Measurements from ENCODE around the gene CPEB3. TPM values are rescaled to one million over a fixed set of nuclear protein-coding genes. Genes with fewer than 3 reads are reported as not detected.
"Not testable (repeated sequence)": the region's sequence is repeated elsewhere in the genome, so short reads cannot be mapped to it uniquely, and the experiment has no call there.

The CPEB3 gene
- total RNA-seq, 4 donors from 2014 or later, result 9.9 to 15.2 (median 11.4) TPM

- Histone ChIP-seq H3K4me3 (no peak overlapping the region), H3K4me1 (peaks cover 0 to 16% (median 0%) of the 10 kb centered on the region in 4 donors)
These were observed 167.9 kb downstream of the CPEB3 start for GRCh38 chr10:92122941-92123450.

DNA sequence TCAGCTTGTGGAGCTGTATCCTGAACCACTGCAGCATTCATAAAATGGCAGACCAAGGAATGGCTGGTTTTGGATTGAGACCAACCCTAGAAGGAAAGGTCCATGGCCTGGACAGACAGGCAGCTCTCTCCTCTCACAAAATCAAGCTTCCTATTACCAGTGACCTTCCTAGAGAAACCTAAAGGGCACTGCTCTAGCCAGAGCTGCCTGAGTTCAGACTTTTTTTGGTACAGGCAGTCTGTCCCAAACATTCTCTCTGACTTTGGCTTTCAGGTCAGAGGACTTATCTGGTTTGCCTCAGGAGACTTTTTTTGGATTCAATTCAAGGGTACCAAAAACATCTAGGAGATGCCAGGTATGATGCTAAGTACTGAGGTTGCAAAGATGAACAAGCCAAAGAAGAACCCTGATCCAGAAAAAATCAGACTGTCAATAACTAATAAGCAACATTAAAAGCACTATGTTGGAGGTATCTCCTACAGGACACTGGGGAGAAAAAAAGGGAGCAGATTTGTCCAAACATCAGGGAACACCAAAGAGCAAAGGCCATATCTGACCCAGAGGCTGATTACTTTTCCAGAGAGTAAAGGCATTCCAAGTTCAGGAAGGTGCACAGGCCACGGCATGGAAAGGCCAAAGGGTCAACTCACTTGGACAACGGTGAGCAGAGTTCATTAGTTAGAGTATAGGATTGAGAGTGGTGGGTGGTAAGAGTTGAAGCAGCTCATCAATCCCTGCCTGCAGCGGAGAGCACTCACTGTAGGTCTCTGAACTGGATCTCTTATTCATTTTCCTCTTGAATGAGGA lies 169.0 kb downstream of the CPEB3 start:
- peaks cover 0 to 16% (median 0%) of the 10 kb centered on the region in 4 donors for H3K4me1 ChIP-seq

More at GRCh38 chr10:92122941-92123450, 167.9 kb downstream of the CPEB3 start:
- Histone ChIP-seq H3K27ac (no peak overlapping the region), H3K9me3 (no peaks in the 10 kb centered on the region), H3K36me3 (no peaks in the 10 kb centered on the region), H3K27me3 (no peaks in the 10 kb centered on the region)
- no peak for TF ChIP-seq POLR2A (IDR thresholded peaks at IDR 0.05)
- no peak for TF ChIP-seq CTCF (IDR thresholded peaks at IDR 0.05)
- no peak for DNase-seq

DNA sequence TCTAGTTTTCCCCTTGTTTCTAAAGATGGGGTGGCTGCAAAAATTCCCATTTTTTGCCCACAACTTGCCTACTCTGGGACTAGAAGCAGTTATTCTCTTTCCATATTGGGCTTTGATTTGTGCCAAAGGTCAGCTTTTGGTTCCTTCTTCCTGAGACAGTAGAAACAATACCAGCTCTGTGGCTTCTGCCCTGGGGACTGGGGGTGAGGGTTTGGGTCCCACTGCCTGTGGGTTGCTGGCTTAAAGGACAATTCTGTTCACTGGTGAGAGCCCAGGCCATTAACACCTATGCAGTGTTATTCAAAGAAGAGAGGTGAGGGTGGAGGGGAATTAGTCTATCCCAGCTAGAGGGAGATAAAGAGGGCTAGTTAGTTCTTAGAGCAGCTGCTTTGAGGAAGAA lies 171.5 kb downstream of the CPEB3 start:
- no peak overlapping the region for H3K4me3 ChIP-seq
- no peak for DNase-seq
- H3K27me3 ChIP-seq, result no peaks in the 10 kb centered on the region
- H3K36me3 ChIP-seq, result no peaks in the 10 kb centered on the region
- no peaks in the 10 kb centered on the region for H3K9me3 ChIP-seq
- H3K27ac ChIP-seq, result no peak overlapping the region
- H3K4me1 ChIP-seq, result peaks cover 0 to 3% (median 0%) of the 10 kb centered on the region in 4 donors
- TF ChIP-seq CTCF (IDR thresholded peaks at IDR 0.05) (no peak), POLR2A (IDR thresholded peaks at IDR 0.05) (no peak)

More for the DNA sequence above, 169.0 kb downstream of the CPEB3 start:
- Histone ChIP-seq H3K27ac (no peak overlapping the region), H3K36me3 (no peaks in the 10 kb centered on the region), H3K9me3 (no peaks in the 10 kb centered on the region), H3K27me3 (no peaks in the 10 kb centered on the region), H3K4me3 (no peak overlapping the region)
- no peak for DNase-seq
- TF ChIP-seq POLR2A (IDR thresholded peaks at IDR 0.05), result no peak
- no peak for TF ChIP-seq CTCF (IDR thresholded peaks at IDR 0.05)

- DNase-seq, H3K27me3 ChIP-seq, H3K27ac ChIP-seq, H3K4me3 ChIP-seq, H3K4me1 ChIP-seq, H3K9me3 ChIP-seq, H3K36me3 ChIP-seq: not testable (repeated sequence)
These were observed 176.0 kb downstream of the CPEB3 start for GRCh38 chr10:92114917-92115316.

GRCh38 chr10:92113911-92114600 lies 176.8 kb downstream of the CPEB3 start:
- Histone ChIP-seq H3K4me1 (no peaks in the 10 kb centered on the region), H3K27me3 (no peaks in the 10 kb centered on the region), H3K36me3 (peaks cover 0 to 7% (median 0%) of the 10 kb centered on the region in 3 donors), H3K27ac (no peak overlapping the region), H3K9me3 (no peaks in the 10 kb centered on the region), H3K4me3 (no peak overlapping the region)
- DNase-seq, result no peak
- TF ChIP-seq CTCF (IDR thresholded peaks at IDR 0.05) (no peak), POLR2A (IDR thresholded peaks at IDR 0.05) (no peak)

- H3K9me3 ChIP-seq, result no peaks in the 10 kb centered on the region
- no peak overlapping the region for H3K27ac ChIP-seq
- no peaks in the 10 kb centered on the region for H3K27me3 ChIP-seq
- no peak for DNase-seq
- TF ChIP-seq CTCF (IDR thresholded peaks at IDR 0.05) (no peak), POLR2A (IDR thresholded peaks at IDR 0.05) (no peak)
- no peak overlapping the region for H3K4me3 ChIP-seq
- H3K4me1 ChIP-seq, result no peaks in the 10 kb centered on the region
- peaks cover 0 to 7% (median 0%) of the 10 kb centered on the region in 3 donors for H3K36me3 ChIP-seq
These were observed 178.4 kb downstream of the CPEB3 start for GRCh38 chr10:92112462-92112861.
